GOT3 (cell line): ENCODE measurements around the gene TPM2.
"Not testable (repeated sequence)": the region's sequence is repeated elsewhere in the genome, so short reads cannot be mapped to it uniquely, and the experiment has no call there.

Experiments used
- DNase-seq: peaks from one replicate; lab custom pipeline; 2025; ENCODE audit warnings: mixed read lengths; lab: John Stamatoyannopoulos, UW

The TPM2 gene

DNA sequence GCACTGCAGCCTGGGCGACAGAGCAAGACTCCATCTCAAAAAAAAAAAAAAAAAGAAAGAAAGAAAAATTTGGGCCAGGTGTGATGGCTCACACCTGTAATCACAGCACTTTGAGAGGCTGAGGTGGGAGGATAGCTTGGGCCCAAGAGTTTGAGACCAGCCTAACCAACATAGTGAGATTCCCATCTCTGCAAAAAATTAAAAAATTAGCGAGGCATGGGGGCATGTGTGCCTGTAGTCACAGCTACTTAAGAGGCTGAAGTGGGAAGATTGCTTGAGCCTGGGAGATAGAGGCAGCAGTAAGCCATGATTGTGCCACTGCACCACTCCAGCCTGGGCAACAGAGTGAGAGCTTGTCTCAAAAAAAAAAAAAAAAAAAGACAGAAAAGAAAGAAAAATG, 36.1 kb downstream of the TPM2 start:
- DNase-seq: no peak

DNA sequence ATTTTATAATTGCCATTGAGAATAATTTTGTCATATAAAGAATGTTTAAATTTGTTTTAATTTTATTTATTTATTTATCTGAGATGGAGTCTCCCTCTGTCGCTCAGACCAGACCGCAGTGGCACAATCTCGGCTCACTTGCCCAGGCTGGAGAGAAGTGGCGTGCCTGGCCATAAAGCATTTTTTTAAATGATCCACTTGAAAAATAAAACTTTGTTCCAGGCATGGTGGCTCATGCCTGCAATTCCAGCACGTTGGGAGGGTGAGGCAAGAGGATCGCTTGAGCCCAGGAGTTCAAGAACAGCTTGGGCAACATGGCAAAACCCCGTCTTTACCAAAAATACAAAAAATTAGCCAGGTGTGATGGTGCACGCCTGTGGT, 36.9 kb downstream of the TPM2 start:
- no peak for DNase-seq

DNA sequence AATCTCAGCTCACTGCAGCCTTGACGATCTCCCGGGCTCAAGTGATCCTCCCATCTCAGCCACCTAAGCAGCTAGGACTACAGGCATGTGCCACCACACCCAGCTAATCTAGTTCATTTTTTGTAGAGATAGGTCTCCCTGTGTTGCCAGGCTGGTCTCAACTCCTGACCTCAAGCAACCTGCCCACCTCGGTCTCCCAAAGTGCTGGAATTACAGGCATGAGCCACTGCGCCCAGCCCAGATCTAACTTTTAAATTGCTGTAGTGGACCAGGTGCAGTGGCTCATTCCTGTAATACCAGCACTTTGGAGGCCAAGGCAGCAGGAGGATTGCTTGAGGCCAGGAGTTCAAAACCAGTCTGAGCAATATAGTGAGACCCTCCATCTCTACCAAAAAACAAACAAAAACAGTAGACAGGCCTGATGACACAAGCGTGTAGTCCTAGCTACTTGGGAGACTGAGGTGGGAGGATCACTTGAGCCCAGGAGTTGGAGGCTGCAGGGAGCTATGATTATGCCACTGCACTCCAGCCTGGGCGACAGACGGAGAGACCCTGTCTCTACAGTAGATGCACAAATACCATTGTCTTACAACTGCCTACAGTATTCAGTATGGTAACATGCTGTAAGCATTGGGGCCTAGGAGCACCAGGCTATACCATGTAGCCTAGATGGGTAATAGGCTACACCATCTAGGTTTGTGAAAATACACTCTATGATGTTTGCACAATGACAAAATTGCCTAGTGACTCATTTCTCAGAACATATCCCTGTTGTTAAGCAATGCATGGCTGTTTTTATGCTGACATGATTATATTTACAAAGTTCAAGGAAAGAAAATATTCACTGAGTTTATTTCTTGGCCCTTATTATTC, 37.5 kb downstream of the TPM2 start:
- DNase-seq: no peak

DNA sequence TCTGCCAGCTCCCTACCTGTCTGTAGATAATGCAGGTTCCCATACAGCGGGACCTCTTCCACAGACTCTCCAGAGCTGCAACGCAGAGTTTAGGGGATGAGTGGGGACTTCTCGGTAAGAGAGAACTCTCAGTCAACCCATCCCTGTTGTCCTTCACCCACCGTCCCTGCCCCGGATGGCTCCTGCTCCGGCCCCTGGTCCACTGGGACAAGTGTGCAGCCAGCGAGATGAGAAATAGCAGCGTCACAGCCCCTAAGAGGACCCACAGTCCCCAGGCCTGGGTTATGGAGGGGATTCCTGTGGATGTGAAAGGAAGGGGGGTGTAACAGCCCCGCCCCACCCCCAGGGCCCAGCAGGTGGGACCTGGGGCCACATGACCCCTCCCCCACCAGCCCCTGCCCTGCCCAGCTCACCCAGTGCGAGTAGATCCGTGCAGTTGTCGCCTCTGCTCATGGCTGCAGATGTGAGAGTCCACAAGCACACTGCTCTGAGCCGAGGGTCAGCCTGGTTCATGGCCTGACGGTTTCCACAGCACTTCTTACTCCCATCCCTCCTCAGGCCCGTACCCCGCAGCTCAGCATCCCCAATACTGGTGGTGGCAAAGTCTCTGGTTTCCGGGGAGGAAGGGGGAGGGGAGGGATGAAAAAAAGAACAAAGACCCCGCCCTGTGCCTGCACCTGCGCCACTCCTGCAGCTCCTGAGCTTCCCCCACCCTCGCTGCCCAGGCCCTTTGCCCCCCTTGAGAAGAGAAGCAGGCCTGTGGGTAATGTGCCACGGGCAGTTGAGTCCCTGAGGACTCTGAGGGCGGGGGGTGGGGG, 39.2 kb downstream of the TPM2 start, which contains the start of gene SIT1:
Gene SIT1, minus strand, starts transcription at position 591 of the 818 bp plus-strand sequence. Its CDS starts 78 bp downstream, at position 513.
- no peak for DNase-seq

DNA sequence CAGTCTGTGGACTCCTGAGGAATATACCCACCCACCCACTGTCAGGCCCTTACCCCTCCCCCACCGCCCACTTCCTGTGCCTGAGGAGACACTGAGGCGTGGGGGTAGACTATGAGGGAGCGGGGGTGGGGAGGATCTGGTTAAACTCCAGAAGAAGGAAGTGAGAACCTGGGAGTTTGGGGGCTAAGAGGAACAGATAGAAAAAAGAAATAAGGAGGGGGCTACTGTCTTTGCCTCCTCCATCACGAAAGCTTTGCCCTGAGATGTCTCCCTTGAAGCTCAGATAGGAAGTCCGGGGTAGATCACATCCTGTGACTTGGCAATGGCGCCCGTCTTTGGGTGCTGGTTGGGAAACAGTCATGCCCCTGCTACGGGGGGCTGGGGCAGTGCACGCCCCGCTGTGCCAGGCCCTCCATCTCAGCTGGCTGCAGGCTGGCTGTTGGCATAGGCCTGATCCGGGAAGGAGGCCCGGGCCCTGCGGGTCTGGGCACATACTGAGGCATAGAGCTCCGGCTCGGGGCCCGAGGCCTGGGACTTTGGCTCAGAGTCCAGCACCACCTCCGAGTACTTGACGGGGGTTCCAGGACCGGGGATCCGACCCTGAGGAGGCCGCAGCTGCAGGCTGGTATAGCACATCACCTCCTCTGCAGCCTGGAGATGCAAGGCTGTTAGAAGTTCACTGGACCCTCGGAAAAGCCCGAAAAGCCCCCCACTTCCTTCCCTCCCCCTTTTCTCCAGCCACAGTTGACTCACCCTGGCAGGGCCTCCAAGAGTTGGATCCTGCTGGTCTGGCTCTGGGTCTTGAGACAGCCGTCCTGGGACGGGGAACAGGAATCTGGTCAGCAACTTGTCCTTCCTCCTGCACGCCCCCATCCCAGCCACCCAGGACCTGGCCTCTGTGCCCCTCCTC, 40.0 kb downstream of the TPM2 start:
- DNase-seq: no peak

DNA sequence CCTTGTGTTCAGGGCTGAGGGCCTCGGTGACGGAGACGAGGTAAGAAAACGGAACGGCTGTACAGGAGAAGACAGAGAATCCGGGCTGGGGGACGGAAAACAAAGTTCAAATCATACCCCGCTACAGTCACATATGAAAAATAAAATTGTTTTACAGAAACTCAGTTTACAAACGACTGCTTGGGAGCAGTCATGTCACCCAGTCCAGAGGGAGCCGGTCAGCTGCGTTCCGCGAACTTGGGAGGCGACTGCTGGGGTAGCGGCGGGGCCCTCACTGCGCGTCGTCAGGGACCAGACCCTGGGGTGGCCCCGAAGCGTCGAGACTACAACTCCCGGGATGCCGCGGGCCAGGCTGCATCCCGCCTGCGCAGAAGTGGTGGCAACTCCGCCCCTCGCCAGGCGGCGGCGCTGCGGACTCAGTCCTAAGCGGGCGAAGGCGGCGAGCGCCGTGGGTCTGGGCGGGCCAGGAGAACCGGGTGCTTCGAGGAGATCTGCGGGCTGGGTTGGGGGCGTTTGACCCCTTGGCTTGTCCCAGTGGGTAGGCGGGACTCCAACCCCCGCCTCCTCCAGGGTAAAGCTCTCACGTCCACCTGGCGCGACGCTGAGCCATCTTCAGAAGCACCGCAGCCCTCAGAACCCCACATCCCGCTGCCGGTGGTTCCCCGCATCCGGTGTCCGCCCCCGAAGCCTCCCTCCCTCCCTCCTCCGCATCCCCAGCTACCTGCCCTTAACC, 43.0 kb downstream of the TPM2 start:
- DNase-seq: peak; percentile 25

DNA sequence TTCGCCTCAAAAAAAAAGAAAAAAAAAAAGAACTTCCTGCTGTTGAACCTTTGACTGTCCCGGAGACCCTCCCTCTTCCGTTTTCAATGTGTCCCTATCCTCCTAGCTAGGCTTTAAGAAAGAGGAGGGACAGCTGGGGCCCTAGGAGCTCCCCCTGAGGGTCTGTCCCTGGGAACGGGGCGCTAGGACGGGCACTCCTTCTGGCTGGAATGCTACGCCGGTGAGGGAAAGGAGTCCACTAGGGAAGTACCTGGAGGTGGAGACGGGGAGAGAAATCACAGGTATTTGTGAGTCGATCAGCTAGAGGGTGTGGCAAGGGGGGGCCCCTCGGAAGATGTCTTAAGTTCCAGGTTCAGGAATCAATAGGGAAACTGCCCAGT, 43.6 kb downstream of the TPM2 start:
- DNase-seq: no peak

DNA sequence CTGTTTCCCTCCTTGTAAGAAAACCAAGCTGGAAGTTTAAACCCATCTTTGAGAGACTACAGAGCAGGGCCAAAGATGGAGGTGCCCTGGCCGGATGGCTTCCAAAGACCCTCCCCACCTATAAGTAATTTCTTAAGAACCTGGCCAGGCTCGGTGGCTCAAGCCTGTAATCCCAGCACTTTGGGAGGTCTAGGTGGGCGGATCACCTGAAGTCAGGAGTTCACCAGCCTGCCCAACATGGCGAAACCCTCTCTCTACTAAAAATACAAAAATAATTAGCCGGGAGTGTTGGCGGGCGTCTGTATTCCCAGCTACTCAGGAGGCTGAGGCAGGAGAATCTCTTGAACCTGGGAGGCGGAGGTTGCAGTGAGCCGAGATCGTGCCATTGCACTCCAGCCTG, 44.0 kb downstream of the TPM2 start:
- DNase-seq: not testable (repeated sequence)

DNA sequence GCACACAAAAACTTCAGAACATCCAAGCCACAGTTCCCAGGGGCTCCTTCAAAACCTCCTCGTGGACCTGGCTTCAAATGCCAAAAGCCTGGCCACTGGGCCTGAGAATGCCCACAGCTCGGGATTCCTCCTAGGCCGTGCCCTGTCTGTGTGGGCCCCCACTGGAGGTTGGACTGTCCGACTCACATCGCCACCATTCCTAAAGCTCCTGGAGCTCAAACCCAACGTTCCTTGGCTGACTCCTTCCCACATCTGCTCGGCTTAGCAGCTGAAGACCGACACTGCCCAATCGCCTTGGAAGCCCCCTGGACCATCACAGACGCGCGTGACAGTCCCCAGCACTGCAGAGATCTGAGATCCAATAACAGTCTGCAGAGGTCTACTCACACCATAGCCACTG, 46.7 kb downstream of the TPM2 start:
- no peak for DNase-seq

DNA sequence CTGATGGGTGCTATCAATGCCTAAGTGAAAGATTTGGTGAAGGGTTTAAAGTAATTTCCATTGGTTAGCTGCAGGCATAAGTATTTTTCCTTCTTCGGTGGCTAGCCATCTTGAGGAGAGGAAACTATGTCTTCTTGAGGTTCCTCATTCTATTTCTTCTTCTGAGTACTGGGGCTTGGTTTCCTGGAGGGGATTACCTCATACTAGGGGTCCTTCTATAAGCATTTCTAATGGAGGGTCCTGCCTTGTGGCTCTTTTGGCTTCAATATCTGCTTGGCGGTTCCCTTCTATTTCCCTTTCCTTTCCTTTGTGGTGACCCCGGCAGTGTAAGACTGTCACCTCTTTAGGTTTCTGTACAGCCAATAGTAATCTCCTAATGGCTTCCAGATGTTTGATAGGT, 48.2 kb downstream of the TPM2 start:
- DNase-seq: not testable (repeated sequence)

DNA sequence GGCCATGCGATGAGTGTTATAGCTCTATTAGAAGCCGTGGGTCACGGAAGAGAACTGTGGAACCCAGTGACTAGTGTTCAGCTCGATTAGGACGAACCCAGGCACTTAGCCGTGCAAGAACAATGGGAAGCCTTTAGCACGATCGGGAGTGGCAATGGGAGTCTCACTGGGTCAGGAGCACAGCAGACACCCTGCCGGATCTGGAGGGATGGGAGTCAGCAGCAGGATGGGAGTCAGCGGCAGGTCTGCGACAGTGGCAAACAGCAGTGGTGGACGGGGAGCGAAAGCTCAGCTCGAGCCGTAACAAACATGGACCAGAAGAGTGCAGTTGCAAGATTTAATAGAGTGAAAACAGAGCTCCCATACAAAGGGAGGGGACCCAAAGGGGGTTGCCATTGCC, 49.3 kb downstream of the TPM2 start:
- DNase-seq: not testable (repeated sequence)

DNA sequence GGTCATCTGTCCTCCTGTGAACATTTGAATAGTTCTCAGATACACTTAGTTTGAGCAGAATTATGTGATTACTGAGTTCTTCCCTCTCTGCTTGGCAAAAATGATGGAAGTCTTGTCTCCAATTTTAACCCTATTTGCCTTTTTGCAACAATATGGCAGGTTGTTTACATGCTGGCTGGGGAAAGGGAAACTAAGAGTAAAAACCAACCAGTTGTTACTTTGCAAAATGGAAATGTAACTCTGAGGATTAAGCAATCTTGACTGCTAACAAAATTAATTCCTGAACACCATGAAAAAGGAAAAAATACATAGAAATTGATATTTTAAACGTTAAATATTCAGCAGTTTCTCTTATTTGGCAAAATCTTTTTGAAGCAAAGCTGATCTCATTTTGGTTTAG, 50.1 kb downstream of the TPM2 start:
- no peak for DNase-seq

DNA sequence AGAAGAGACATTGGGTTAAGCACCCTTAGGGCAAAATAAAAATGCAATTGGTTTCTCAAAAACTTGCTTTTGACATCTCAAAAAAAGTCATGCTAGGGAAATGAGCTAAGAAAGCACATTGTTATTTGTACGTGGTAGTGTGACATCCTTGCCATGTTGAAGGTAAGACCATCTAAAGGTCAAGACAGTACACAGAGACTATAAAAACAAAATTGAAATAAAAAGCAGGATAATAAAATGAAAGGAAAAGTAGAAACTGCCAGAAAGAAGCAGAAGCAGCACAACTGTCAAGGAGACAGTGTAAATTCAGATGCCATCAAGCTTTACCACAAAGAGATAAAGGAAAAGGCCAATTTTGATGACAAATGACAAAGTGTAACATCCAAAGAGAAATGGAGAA, 50.5 kb downstream of the TPM2 start:
- DNase-seq: not testable (repeated sequence)

DNA sequence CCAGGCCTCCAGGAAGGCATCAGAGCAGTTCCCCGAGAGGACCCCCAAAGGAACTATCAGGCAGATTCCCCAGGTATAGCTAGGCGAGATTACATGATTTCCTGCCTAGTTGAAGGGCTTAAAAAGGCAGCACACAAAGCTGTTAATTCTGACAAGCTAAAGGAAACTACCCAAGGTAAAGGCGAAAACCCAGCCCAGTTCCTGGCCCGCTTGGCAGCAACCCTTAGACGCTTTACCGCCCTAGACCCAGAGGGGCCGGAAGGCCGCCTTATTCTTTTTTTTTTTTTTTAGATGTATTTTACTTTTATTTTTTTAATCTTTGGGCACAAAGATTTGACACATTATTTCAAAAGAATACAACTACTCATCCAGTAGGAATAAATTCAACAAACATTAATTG, 51.0 kb downstream of the TPM2 start:
- not testable (repeated sequence) for DNase-seq

DNA sequence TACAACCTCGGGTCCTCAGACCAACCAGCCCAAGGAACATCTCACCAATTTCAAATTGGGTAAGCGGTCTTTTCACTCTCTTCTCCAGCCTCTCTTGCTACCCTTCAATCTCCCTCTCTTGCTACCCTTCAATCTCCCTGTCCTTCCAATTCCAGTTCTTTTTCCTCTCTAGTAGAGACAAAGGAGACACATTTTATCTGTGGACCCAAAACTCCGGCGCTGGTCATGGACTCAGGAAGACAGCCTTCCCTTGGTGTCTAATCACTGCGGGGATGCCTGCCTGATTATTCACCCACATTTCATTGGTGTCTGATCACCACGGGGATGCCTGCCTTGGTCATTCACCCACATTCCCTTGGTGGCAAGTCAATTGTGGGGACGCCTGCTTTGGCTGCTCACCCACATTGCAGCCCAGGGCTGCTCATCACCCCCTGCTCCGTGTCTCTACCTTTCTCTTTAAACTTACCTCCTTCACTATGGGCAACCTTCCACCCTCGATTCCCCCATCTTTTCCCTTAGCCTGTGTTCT, 52.2 kb downstream of the TPM2 start:
- not testable (repeated sequence) for DNase-seq

DNA sequence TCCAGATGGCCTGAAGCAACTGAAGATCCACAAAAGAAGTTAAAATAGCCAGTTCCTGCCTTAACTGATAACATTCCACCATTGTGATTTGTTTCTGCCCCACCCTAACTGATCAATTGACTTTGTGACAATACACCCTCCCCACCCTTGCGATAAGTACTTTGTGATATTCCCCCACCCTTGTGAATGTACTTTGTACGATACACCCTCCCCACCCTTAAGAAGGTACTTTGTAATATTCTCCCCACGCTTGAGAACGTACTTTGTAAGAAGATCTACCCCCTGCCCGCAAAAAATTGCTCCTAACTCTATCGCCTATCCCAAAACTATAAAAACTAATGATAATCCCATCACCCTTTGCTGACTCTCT, 52.9 kb downstream of the TPM2 start:
- not testable (repeated sequence) for DNase-seq

DNA sequence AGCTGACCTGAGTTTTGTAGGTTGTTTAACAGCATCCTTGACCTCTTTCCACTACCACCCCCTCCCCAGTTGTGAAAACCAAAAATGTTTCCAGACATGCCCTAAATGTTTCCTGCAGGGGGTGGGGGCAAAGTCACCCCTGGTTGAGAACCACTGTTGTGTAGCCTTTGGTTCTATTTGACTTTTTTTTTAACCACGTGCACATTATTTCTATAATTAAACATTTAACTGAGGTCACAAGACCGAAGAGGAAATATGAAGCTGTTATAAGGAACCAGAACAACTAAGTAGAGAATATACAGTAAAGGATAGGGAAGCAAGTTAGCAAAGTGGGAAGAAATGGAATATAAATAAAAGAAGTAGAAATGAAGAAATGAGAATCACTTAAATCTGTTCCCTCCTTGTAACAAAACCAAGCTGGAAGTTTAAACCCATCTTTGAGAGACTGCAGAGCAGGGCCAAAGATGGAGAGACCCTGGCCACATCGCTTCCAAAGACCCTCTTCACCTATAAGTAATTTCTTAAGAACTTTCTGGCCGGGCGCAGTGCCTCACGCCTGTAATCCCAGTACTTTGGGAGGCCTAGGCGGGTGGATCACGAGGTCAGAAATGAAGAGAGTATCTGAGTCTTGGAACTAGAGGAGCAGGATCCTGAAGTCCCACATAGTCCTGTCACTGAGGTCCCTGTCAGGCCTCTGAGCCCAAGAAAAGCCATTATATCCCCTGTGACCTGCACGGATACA, 53.4 kb downstream of the TPM2 start:
- DNase-seq: no peak

DNA sequence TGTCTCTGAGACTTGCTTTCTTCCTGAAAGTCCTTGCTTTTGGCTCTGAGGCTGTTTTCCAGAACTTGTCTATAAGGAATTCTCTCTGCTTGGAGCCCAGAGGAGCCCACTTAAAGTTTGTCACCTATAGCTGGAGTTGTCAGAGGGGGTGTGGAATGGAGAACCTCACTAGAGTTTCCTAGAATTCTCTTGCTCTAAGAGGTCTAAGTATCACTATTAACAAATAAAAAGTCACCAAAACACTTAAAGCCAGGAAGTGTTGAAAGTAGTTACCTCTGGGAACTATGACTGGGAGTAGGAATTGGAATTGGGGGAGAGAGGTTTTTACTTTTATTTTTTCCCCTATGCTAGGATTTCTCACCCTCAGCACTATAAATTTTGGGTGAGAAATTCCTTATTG, 54.0 kb downstream of the TPM2 start:
- no peak for DNase-seq
